ENCODE data around the gene PPP3CA. TPM values are rescaled to one million over a fixed set of nuclear protein-coding genes. Genes with fewer than 3 reads are reported as not detected.
A peak's percentile ranks its signal among the peaks of the same experiment; 100 is the strongest.

The PPP3CA gene
- total RNA-seq, 1 donor from 2014 or later: 36.5 TPM

GRCh38 chr4:101169044-101170014 is 178.0 kb downstream of the PPP3CA start:
- Mint-ChIP-seq H3K27me3 (ENCODE audit: low read depth) (no peaks in the 10 kb centered on the region), H3K9me3 (ENCODE audit: low read depth) (no peaks in the 10 kb centered on the region), H3K36me3 (ENCODE audit: low read depth) (no peaks in the 10 kb centered on the region), H3K27ac (ENCODE audit: unreplicated experiment) (no peak overlapping the region), H3K4me1 (ENCODE audit: low read depth) (peaks cover 9% of the 10 kb centered on the region), H3K4me3 (ENCODE audit: unreplicated experiment) (no peak overlapping the region)
- TF ChIP-seq CTCF (IDR thresholded peaks at IDR 0.05): peak; percentile 75
- no peak for DNase-seq (ENCODE audit: low spot score)

- no peak overlapping the region for H3K4me3 Mint-ChIP-seq (ENCODE audit: unreplicated experiment)
- no peak for DNase-seq (ENCODE audit: low spot score)
- no peaks in the 10 kb centered on the region for H3K36me3 Mint-ChIP-seq (ENCODE audit: low read depth)
- H3K27me3 Mint-ChIP-seq (ENCODE audit: low read depth): no peaks in the 10 kb centered on the region
- no peak for TF ChIP-seq CTCF (IDR thresholded peaks at IDR 0.05)
- no peaks in the 10 kb centered on the region for H3K9me3 Mint-ChIP-seq (ENCODE audit: low read depth)
- H3K27ac Mint-ChIP-seq (ENCODE audit: unreplicated experiment): no peak overlapping the region
- peaks cover 3% of the 10 kb centered on the region for H3K4me1 Mint-ChIP-seq (ENCODE audit: low read depth)
Observed at GRCh38 chr4:101163936-101164335, 183.4 kb downstream of the PPP3CA start.

- Mint-ChIP-seq H3K4me1 (ENCODE audit: low read depth) (peaks cover 8% of the 10 kb centered on the region), H3K27ac (ENCODE audit: unreplicated experiment) (no peak overlapping the region), H3K36me3 (ENCODE audit: low read depth) (no peaks in the 10 kb centered on the region), H3K27me3 (ENCODE audit: low read depth) (no peaks in the 10 kb centered on the region), H3K9me3 (ENCODE audit: low read depth) (no peaks in the 10 kb centered on the region), H3K4me3 (ENCODE audit: unreplicated experiment) (no peak overlapping the region)
- no peak for DNase-seq (ENCODE audit: low spot score)
- TF ChIP-seq CTCF (IDR thresholded peaks at IDR 0.05): no peak
Observed at GRCh38 chr4:101162990-101163380, 184.3 kb downstream of the PPP3CA start.

- no peak overlapping the region for H3K27ac Mint-ChIP-seq (ENCODE audit: unreplicated experiment)
- peaks cover 28% of the 10 kb centered on the region for H3K4me1 Mint-ChIP-seq (ENCODE audit: low read depth)
- H3K9me3 Mint-ChIP-seq (ENCODE audit: low read depth): no peaks in the 10 kb centered on the region
- DNase-seq (ENCODE audit: low spot score): no peak
- H3K36me3 Mint-ChIP-seq (ENCODE audit: low read depth): no peaks in the 10 kb centered on the region
- no peaks in the 10 kb centered on the region for H3K27me3 Mint-ChIP-seq (ENCODE audit: low read depth)
- no peak for TF ChIP-seq CTCF (IDR thresholded peaks at IDR 0.05)
- no peak overlapping the region for H3K4me3 Mint-ChIP-seq (ENCODE audit: unreplicated experiment)
Observed at GRCh38 chr4:101160792-101161592, 186.3 kb downstream of the PPP3CA start.

GRCh38 chr4:101158507-101158906 is 188.8 kb downstream of the PPP3CA start:
- Mint-ChIP-seq H3K9me3 (ENCODE audit: low read depth) (no peaks in the 10 kb centered on the region), H3K4me3 (ENCODE audit: unreplicated experiment) (no peak overlapping the region), H3K27ac (ENCODE audit: unreplicated experiment) (peak overlapping the region; percentile 59), H3K4me1 (ENCODE audit: low read depth) (peaks cover 34% of the 10 kb centered on the region), H3K27me3 (ENCODE audit: low read depth) (no peaks in the 10 kb centered on the region), H3K36me3 (ENCODE audit: low read depth) (no peaks in the 10 kb centered on the region)
- no peak for TF ChIP-seq CTCF (IDR thresholded peaks at IDR 0.05)
- no peak for DNase-seq (ENCODE audit: low spot score)

All from chondrocyte (in vitro differentiated cells).